BLaER1 treated with 17β-estradiol and CSF1 and Interleukin-3, amounts not matched to agents 10 nM and 100 nM (cell line): ENCODE data around the gene TOPBP1.
"Not testable (repeated sequence)": the region's sequence is repeated elsewhere in the genome, so short reads cannot be mapped to it uniquely, and the experiment has no call there.

ENCODE experiments used
- H3K27ac ChIP-seq, 11 experiments: shearing (Covaris generic); formaldehyde crosslinking; 2 replicates each; pipeline ENCODE4 v1.8.1; 2022
- H3K27me3 ChIP-seq, 11 experiments: shearing (Covaris generic); formaldehyde crosslinking; 2 replicates each; pipeline ENCODE4 v1.8.1; 2022
- H3K36me3 ChIP-seq, 11 experiments: shearing (Covaris generic); formaldehyde crosslinking; 2 replicates each; pipeline ENCODE4 v1.8.1; 2022
- H3K4me1 ChIP-seq, 10 experiments: shearing (Covaris generic); formaldehyde crosslinking; 2 replicates each; pipeline ENCODE4 v1.8.1; 2022
- H3K4me2 ChIP-seq, 11 experiments: shearing (Covaris generic); formaldehyde crosslinking; 2 replicates each; pipeline ENCODE4 v1.8.1; 2022
- H3K4me3 ChIP-seq, 10 experiments: shearing (Covaris generic); formaldehyde crosslinking; 2 replicates each; pipeline ENCODE4 v1.8.1; 2022
- H3K9ac ChIP-seq, 11 experiments: shearing (Covaris generic); formaldehyde crosslinking; 2 replicates each; pipeline ENCODE4 v1.8.1; 2022
- H3K9me3 ChIP-seq, 11 experiments: shearing (Covaris generic); formaldehyde crosslinking; replicated peaks in 1 of 11; 2 replicates each; pipeline ENCODE4 v1.8.1; 2022
- H4K20me1 ChIP-seq, 11 experiments: shearing (Covaris generic); formaldehyde crosslinking; 2 replicates each; pipeline ENCODE4 v1.8.1; 2022
- Cebpa-rat ChIP-seq, 11 experiments: shearing (Covaris generic); IDR thresholded peaks; 2 replicates each; pipeline ENCODE4 v1.8.1; 2022

TOPBP1 gene

DNA sequence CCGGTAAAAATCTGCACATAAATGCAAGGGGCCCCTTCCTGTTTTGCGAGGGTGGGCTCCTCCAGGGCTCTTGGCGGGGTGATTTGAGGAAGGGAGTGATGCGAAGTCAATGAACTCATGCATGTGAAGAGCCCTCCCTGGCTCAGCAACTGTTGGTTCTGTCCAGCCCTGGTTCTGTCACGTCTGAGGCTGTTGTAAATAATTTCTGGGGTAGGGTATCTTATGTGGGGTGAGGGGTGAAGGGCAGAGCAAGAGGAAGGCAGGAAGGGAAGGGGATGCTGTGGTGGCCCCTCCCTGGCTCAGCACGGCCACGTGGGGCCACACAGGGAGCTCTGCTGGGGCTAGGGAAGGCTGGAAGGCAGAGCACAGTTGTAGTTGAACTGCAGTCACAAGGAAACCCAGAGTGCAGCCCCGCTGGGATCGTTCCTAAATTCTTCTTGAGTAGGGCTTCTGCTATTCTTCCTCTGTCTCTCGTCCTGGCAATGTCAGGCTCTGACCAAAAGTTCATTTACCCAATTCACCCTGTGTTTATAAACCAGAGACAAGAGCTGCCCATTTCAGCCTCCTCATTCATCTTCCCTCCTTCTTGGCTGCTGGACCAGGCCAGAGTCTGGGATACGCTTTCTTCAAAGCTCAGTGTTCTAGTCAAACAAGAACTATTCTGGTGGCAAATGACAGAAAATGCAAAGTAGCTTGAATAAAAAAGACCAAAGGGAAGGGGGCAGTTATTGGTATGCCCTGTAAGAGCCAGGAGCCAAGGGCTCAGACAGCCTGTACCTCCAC lies 14.8 kb upstream of the TOPBP1 start:
- Histone ChIP-seq H3K4me1 (peaks cover 0 to 14% (median 12%) of the 10 kb centered on the region in 10 experiments; a peak in 13 of 20 replicates), H3K27ac (no peak overlapping the region), H3K4me3 (no peak overlapping the region), H3K27me3 (no peaks in the 10 kb centered on the region), H3K36me3 (no peaks in the 10 kb centered on the region), H4K20me1 (no peaks in the 10 kb centered on the region), H3K9ac (no peak overlapping the region), H3K9me3 (peaks cover 0 to 8% (median 3%) of the 10 kb centered on the region in 11 experiments; a peak in 4 of 22 replicates), H3K4me2 (peak overlapping the region in 5 of 11 experiments; percentile 22 to 42 (median 37); a peak in 10 of 22 replicates)
- no peak for TF ChIP-seq Cebpa-rat (IDR thresholded peaks at IDR 0.05)

DNA sequence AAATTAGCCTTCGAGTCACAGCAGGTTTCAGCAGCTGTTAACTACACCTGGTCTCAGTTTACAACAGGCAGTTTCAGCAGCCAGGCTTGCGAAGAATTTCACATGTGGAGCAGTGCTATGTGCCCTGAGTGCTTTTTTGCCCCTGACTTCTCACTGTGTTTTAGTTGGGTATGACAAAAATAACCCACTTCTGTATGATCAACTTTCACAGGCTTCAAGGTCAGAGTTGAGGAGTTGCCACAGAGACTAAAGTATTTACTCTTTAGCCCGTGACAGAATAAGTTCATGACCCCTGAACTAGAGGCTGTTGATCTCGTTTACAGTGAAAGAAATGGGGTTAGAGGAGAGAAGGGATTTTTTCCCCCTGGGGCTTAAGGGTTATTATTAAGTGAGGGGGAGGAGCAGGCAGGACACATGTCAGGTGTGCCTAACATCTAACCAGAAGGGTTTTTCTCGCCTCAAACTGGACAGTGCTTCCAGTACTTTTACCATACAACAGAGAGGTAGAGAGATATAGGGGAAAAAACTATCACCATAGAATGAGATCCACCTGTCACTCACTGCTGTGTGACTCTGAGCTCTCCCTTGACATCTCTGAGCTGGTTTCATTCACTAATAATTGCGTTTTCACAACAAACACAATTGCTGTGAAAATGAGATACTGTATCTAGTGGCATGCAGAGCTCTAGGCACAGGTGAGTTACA lies 14.0 kb upstream of the TOPBP1 start:
- Histone ChIP-seq H3K4me3 (no peak overlapping the region), H3K9me3 (peaks cover 0 to 7% (median 0%) of the 10 kb centered on the region in 11 experiments; a peak in 2 of 22 replicates), H3K4me2 (peak overlapping the region in 6 of 11 experiments; percentile 22 to 42 (median 35); a peak in 10 of 22 replicates), H3K4me1 (peaks cover 0 to 14% (median 12%) of the 10 kb centered on the region in 10 experiments; a peak in 13 of 20 replicates), H3K27ac (no peak overlapping the region), H4K20me1 (no peaks in the 10 kb centered on the region), H3K36me3 (no peaks in the 10 kb centered on the region), H3K9ac (no peak overlapping the region), H3K27me3 (no peaks in the 10 kb centered on the region)
- no peak for TF ChIP-seq Cebpa-rat (IDR thresholded peaks at IDR 0.05)

DNA sequence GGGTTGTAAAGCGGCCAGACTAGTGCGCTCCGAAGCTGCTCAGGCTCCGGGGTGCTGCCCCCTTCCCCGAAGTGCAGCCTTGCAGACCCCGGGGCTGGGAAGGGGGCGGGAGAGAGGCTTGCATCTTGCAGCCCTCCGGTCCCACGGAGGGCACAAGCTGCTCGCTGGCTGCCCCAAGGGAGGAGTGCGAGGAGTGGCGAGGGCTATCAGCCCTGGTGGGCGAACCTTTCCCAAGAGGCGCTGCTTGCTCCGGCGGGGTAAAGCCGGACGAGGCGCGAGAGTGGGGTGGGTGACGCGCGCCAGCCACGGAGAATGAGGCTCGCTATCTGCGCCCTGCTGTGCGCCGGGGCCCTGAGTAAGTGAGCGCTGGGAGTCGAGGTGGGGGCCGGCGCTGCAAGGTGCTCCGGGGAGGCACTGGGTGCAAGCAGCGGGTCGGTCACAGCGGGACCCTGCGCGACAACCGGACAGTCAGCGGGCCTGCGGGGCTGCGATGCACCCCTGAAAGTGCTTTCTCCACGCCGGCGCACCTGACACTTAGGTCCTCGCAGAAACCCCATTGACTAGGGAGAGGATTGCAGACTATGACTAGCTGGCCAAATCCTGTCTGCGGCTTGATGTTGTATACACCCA lies 12.7 kb upstream of the TOPBP1 start:
- no peak for TF ChIP-seq Cebpa-rat (IDR thresholded peaks at IDR 0.05)
- H3K4me2 ChIP-seq: no peak overlapping the region
- peaks cover 0 to 7% (median 0%) of the 10 kb centered on the region in 11 experiments; a peak in 2 of 22 replicates for H3K9me3 ChIP-seq
- no peak overlapping the region for H3K9ac ChIP-seq
- H3K36me3 ChIP-seq: no peaks in the 10 kb centered on the region
- no peak overlapping the region for H3K27ac ChIP-seq
- H3K4me1 ChIP-seq: peaks cover 0 to 14% (median 12%) of the 10 kb centered on the region in 10 experiments; a peak in 13 of 20 replicates
- H3K4me3 ChIP-seq: no peak overlapping the region
- H3K27me3 ChIP-seq: no peaks in the 10 kb centered on the region
- no peaks in the 10 kb centered on the region for H4K20me1 ChIP-seq

DNA sequence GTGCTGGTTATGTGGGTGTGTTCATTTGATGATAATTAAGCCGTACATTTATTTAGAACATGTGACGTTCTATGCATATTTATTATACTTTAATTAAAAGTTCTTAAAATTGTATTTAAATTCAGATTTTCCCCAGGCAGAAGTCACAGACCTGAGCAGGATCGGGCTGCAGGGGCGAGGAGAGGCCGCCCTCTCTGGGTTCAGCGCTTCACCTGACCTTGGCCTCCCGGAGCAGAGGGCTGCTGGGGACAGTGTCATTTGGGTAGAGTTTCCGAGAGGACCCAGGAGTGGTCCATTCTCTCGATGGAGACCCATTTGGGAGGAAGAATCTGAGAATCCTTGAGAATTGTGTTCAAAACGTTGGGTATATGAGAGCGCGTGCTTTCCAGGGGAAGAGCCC lies 12.0 kb upstream of the TOPBP1 start:
- Histone ChIP-seq H3K9ac (no peak overlapping the region), H3K4me2 (no peak overlapping the region)

DNA sequence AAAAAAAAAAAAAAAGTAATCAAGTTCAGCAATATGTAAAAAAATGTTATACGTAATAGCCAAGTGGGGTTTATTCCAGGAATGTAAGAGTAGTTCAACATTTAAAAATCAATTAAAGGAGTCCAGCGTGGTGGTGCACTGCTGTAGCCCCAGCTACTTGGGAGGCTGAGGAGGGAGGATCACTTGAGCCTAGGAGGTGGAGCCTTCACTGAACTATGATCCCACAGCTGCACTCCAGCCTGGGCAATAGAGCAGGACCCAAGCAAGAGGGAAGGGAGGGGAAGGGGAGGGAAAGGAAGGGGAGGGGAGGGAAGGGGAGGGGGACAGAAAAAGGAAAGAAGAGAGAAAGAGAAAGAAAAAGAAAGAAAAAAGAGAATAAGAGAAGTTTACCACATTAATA lies 10.7 kb upstream of the TOPBP1 start:
- 0 out of 22 replicates have a peak, but pooled peaks cover 0 to 3% (median 0%) of the 10 kb centered on the region in 11 experiments for H3K9me3 ChIP-seq
- H4K20me1 ChIP-seq: no peaks in the 10 kb centered on the region
- no peak overlapping the region for H3K4me2 ChIP-seq
- H3K27ac ChIP-seq: no peak overlapping the region
- peaks cover 0 to 14% (median 12%) of the 10 kb centered on the region in 10 experiments; a peak in 13 of 20 replicates for H3K4me1 ChIP-seq
- H3K36me3 ChIP-seq: no peaks in the 10 kb centered on the region
- no peak overlapping the region for H3K9ac ChIP-seq
- H3K27me3 ChIP-seq: no peaks in the 10 kb centered on the region
- H3K4me3 ChIP-seq: no peak overlapping the region
- no peak for TF ChIP-seq Cebpa-rat (IDR thresholded peaks at IDR 0.05)

More for the DNA sequence above, 12.0 kb upstream of the TOPBP1 start:
- Histone ChIP-seq H4K20me1 (no peaks in the 10 kb centered on the region), H3K27me3 (no peaks in the 10 kb centered on the region), H3K27ac (no peak overlapping the region), H3K9me3 (peaks cover 0 to 7% (median 0%) of the 10 kb centered on the region in 11 experiments; a peak in 2 of 22 replicates), H3K4me1 (peaks cover 0 to 14% (median 12%) of the 10 kb centered on the region in 10 experiments; a peak in 13 of 20 replicates), H3K36me3 (no peaks in the 10 kb centered on the region), H3K4me3 (no peak overlapping the region)
- TF ChIP-seq Cebpa-rat (IDR thresholded peaks at IDR 0.05): no peak

DNA sequence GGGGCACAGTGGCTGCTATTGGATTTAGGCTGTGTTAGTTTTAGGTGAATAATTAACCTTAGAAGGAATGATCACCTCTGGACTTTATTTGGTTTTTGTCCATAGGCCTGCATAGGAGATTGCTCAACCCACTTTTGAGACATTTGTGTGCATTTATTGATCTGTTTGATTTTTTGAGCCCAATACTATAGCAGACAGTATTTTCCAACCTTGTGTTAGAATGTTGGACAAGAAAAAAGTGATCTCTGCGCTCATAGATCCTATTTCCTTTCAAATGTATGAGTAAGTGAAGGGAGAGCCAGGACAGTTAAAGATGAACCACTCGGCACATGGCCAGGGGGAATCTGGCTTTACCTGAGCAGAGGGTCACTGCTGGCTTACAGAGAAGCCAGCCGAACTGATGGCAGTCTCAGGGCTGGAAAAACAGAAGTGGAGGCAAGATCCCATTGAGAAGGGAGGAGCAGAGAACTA lies 8.8 kb upstream of the TOPBP1 start:
- no peak overlapping the region for H3K4me3 ChIP-seq
- H3K4me2 ChIP-seq: no peak overlapping the region
- no peak overlapping the region for H3K9ac ChIP-seq
- H3K36me3 ChIP-seq: no peaks in the 10 kb centered on the region
- no peaks in the 10 kb centered on the region for H4K20me1 ChIP-seq
- no peak for TF ChIP-seq Cebpa-rat (IDR thresholded peaks at IDR 0.05)
- H3K27me3 ChIP-seq: no peaks in the 10 kb centered on the region
- H3K27ac ChIP-seq: no peak overlapping the region
- 0 out of 22 replicates have a peak, but pooled peaks cover 0 to 3% (median 0%) of the 10 kb centered on the region in 11 experiments for H3K9me3 ChIP-seq
- peaks cover 0 to 4% (median 2%) of the 10 kb centered on the region in 10 experiments; a peak in 9 of 20 replicates for H3K4me1 ChIP-seq

DNA sequence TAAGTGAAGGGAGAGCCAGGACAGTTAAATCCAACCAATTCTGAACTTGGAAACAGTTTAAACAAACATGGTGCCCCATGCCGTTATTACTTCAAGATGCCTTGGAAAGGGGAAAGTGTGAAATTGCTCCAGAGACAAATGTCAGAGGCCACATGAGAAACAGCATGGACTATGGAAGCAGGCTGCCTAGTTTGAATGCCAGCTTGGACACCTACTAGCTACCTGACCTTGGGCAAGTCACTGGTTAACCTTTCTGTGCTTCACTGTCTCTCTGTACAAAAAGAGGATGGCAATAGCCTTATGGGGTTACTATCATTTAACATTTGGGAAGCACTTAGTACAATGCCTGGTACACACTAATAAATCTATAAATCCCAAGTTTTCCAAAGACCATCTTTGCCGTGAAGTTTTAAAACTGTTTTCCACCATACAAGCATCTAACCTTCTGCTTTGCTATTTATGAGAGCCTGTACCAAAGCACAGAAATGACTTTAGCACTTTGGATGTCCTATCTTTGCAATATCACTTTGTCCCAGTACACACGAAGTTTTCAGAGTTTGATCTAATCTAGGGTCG lies 8.3 kb upstream of the TOPBP1 start:
- no peaks in the 10 kb centered on the region for H3K27me3 ChIP-seq
- 0 out of 22 replicates have a peak, but pooled peaks cover 0 to 3% (median 0%) of the 10 kb centered on the region in 11 experiments for H3K9me3 ChIP-seq
- no peak overlapping the region for H3K27ac ChIP-seq
- no peak overlapping the region for H3K4me2 ChIP-seq
- no peaks in the 10 kb centered on the region for H4K20me1 ChIP-seq
- H3K4me1 ChIP-seq: no peaks in the 10 kb centered on the region
- no peak overlapping the region for H3K4me3 ChIP-seq
- no peak for TF ChIP-seq Cebpa-rat (IDR thresholded peaks at IDR 0.05)
- no peaks in the 10 kb centered on the region for H3K36me3 ChIP-seq
- H3K9ac ChIP-seq: no peak overlapping the region

DNA sequence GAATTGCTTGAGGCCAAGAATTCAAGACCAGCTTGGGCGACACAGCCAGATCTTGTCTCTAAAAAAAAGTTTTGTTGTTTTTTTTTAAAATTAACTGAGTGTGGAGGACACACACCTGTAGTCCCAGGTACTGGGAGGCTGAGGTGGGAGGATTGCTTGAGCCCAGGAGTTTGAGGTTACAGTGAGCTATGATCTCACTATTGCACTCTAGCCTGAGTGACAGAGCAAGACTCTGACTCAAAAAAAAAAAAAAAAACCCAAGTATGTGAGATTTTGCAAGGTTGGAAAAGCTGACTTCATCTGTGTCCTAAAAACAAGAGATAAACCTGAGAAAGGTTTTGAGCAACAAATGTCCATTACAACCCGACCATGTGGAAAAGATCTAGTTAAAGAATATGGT lies 5.4 kb upstream of the TOPBP1 start:
- Histone ChIP-seq H4K20me1 (no peaks in the 10 kb centered on the region), H3K9me3 (no peaks in the 10 kb centered on the region), H3K27ac (no peak overlapping the region), H3K36me3 (no peaks in the 10 kb centered on the region), H3K27me3 (no peaks in the 10 kb centered on the region), H3K4me3 (no peak overlapping the region), H3K4me2 (no peak overlapping the region), H3K4me1 (peaks cover 8 to 16% (median 15%) of the 10 kb centered on the region in 10 experiments), H3K9ac (no peak overlapping the region)
- no peak for TF ChIP-seq Cebpa-rat (IDR thresholded peaks at IDR 0.05)

DNA sequence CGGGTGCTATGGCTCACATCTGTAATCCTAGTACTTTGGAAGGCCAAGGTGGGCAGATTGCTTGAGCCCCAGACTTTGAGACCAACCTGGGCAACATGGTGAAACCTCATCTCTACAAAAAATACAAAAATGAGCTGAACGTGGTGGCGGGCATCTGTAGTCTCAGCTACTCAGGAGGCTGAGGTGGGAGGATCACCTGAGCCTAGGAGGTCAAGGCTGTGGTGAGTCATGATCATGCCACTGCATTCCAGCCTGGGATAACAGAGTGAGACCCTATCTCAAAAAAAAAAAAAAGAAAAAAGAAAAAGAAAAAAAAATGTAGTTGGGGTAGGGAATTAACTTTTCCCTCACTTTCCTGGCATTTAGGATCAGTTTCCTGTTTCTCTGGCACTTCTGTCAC lies 3.4 kb upstream of the TOPBP1 start:
- H3K27me3 ChIP-seq, H3K4me3 ChIP-seq, H3K9me3 ChIP-seq, H4K20me1 ChIP-seq, H3K36me3 ChIP-seq, H3K27ac ChIP-seq, H3K9ac ChIP-seq, H3K4me2 ChIP-seq: not testable (repeated sequence)
- peaks cover 14 to 24% (median 21%) of the 10 kb centered on the region in 10 experiments for H3K4me1 ChIP-seq
